ENCODE results near the gene CIAO1. TPM values are rescaled to one million over a fixed set of nuclear protein-coding genes. Genes with fewer than 3 reads are reported as not detected.

Gene CIAO1
- total and polyA plus RNA-seq, 2 of the 13 experiments (the other 11 are each of a cell fraction or from before 2014, with no cell fraction given), result 99.3 to 120 TPM

- TF ChIP-seq ZNF354B (CRISPR knock-in tag; IDR thresholded peaks at IDR 0.05) (no peak), CEBPB (IDR thresholded peaks at IDR 0.05; ENCODE audit: borderline replicate concordance, low read depth, low read length) (no peak), ZFAT (CRISPR knock-in tag; conservative IDR thresholded peaks at IDR 0.05) (no peak), REL (CRISPR knock-in tag; conservative IDR thresholded peaks at IDR 0.05) (no peak), LCORL (IDR thresholded peaks at IDR 0.05) (no peak), LCORL (CRISPR knock-in tag; IDR thresholded peaks at IDR 0.05) (no peak), ATRX (CRISPR knock-in tag; IDR thresholded peaks at IDR 0.05; ENCODE audit: borderline replicate concordance) (no peak), RCOR2 (CRISPR knock-in tag; IDR thresholded peaks at IDR 0.05) (no peak), JUNB (CRISPR knock-in tag; IDR thresholded peaks at IDR 0.05; ENCODE audit: borderline replicate concordance) (no peak), KMT2B (CRISPR knock-in tag; IDR thresholded peaks at IDR 0.05) (no peak), FOXO4 (CRISPR knock-in tag; conservative IDR thresholded peaks at IDR 0.05) (no peak), RNF219 (CRISPR knock-in tag; IDR thresholded peaks at IDR 0.05) (no peak), ZNF629 (CRISPR knock-in tag; conservative IDR thresholded peaks at IDR 0.05) (no peak), CBX5 (CRISPR knock-in tag; IDR thresholded peaks at IDR 0.05; ENCODE audit: borderline replicate concordance) (no peak), BORCS8-MEF2B (CRISPR knock-in tag; IDR thresholded peaks at IDR 0.05) (no peak)
- Histone ChIP-seq H4K20me1 (ENCODE audit: insufficient read depth, low read length) (no peaks in the 10 kb centered on the region), H3K79me2 (ENCODE audit: insufficient read depth, low read length) (no peaks in the 10 kb centered on the region), H3K4me1 (ENCODE audit: insufficient read depth, low read length) (peaks cover 16% of the 10 kb centered on the region; the same call in 1 of the 2 replicates), H3K4me2 (ENCODE audit: low read depth, low read length) (no peak overlapping the region), H3K27ac (ENCODE audit: extremely low read length, insufficient read depth, low read length) (no peak overlapping the region), H3K27me3 (ENCODE audit: control insufficient read depth in 1 of 2, insufficient read depth in 2 of 2, low read length in 2 of 2) (no peaks in the 10 kb centered on the region), H3K36me3 (replicated peaks in 1 of 2; ENCODE audit: control insufficient read depth in 1 of 2, insufficient read depth in 2 of 2, low read length in 2 of 2) (peaks cover 2 to 17% of the 10 kb centered on the region in 2 experiments; a peak in 3 of 5 replicates), H3K9ac (ENCODE audit: insufficient read depth, low read depth, low read length) (no peak overlapping the region), H2AFZ (ENCODE audit: low read length) (no peak overlapping the region), H3K4me3 (replicated peaks in 1 of 3; ENCODE audit: insufficient read depth in 1 of 3, low read depth in 2 of 3, low read length in 3 of 3) (no peak overlapping the region), H3K9me3 (ENCODE audit: low read length) (no peaks in the 10 kb centered on the region)
- no peak for FAIRE-seq
- WGBS (ENCODE audit: low lambda C conversion rate), result 93% methylated on average over 9 of the region's 9 CpGs
- POLR2A ChIA-PET, result no interaction called here
- CTCF ChIA-PET (ENCODE audit: low intra/inter-chr PET ratio, low total read pairs), result no interaction called here
- in situ Hi-C loops (cut with HindIII; ENCODE audit: extremely low pct_ligation_motif_present, low pct_unique_long_range_greater_than_20kb) (no loop called here), intact Hi-C loops (cut with micrococcal nuclease; ENCODE audit: unreplicated experiment) (no loop called here)
- no peak for DNase-seq (ENCODE audit: low spot score)
- no peak for ATAC-seq
- BruUV-seq (replicated peaks), result no TSS peak
These were observed 25.5 kb upstream of the CIAO1 start for GRCh38 chr2:96240341-96241038.

Measured in HepG2 (cell line).